ENCODE measurements around the gene MUSTN1. TPM values are rescaled to one million over a fixed set of nuclear protein-coding genes. Genes with fewer than 3 reads are reported as not detected.

MUSTN1 gene
- total and polyA plus RNA-seq, 2 experiments from 2014 or later, result 1.2 to 1.4 TPM

DNA sequence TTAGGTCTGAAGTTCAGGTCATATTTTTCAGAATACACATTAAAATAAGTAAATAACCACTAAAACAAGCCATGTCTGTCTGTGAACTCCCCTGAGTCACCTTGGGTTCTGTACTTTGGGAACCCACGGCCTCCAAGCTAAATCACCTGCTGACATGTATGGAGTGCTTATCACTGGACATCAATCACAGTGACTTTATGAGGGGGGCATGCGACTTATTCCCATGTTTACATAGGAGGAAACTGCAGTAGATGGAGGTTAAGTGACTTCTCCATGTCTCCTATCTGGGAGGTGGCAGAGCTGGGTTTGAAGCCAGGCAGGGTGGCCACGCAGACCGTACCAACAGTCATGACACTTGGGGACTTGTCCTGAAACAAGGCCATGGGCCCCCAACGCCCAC is 12.5 kb downstream of the MUSTN1 start:
- Histone ChIP-seq H3K4me2 (no peak overlapping the region), H3F3A (replicated peaks; ENCODE audit: low read depth) (no peaks in the 10 kb centered on the region), H3K9me2 (ENCODE audit: insufficient read depth) (no peaks in the 10 kb centered on the region), H3K4me3 (no peak overlapping the region), H4K20me1 (replicated peaks; ENCODE audit: insufficient read depth) (no peaks in the 10 kb centered on the region), H3K4me1 (ENCODE audit: insufficient read depth) (peaks cover 7% of the 10 kb centered on the region; the same call in 1 of the 2 replicates), H3K27ac (ENCODE audit: low read depth) (no peak overlapping the region), H3K36me3 (ENCODE audit: insufficient read depth) (no peaks in the 10 kb centered on the region), H3K79me2 (replicated peaks; ENCODE audit: insufficient read depth) (no peaks in the 10 kb centered on the region), H3K27me3 (ENCODE audit: insufficient read depth) (no peaks in the 10 kb centered on the region), H2AFZ (no peak overlapping the region)
- Mint-ChIP-seq H3K4me1 (peaks cover 19% of the 10 kb centered on the region), H3K36me3 (ENCODE audit: low read depth) (peaks cover 4% of the 10 kb centered on the region; the same call in 1 of the 3 replicates), H3K4me3 (no peak overlapping the region), H3K9me3 (no peaks in the 10 kb centered on the region; the same call in 1 of the 3 replicates), H3K27me3 (ENCODE audit: insufficient read depth, low read depth, poor library complexity) (peaks cover 14% of the 10 kb centered on the region), H3K27ac (no peak overlapping the region)
- DNase-seq (ENCODE audit: low spot score), result no peak
- ATAC-seq, result no peak
- TF ChIP-seq ZNF114 (CRISPR knock-in tag; IDR thresholded peaks at IDR 0.05) (no peak), JUNB (IDR thresholded peaks at IDR 0.05; ENCODE audit: unreplicated experiment) (no peak), POLR2AphosphoS5 (IDR thresholded peaks at IDR 0.05; ENCODE audit: low read depth) (no peak), STAT1 (IDR thresholded peaks at IDR 0.05; ENCODE audit: unreplicated experiment) (no peak), ZNF331 (CRISPR knock-in tag; IDR thresholded peaks at IDR 0.05; ENCODE audit: low read depth) (no peak), EZH2phosphoT487 (IDR thresholded peaks at IDR 0.05; ENCODE audit: unreplicated experiment) (no peak), CREB1 (CRISPR knock-in tag; IDR thresholded peaks at IDR 0.05; ENCODE audit: low read depth) (no peak), EZH2 (IDR thresholded peaks at IDR 0.05; ENCODE audit: low read depth, unreplicated experiment) (no peak), NANOG (IDR thresholded peaks at IDR 0.05; ENCODE audit: borderline replicate concordance) (no peak)
- TF ChIP-seq, protein P1, sequence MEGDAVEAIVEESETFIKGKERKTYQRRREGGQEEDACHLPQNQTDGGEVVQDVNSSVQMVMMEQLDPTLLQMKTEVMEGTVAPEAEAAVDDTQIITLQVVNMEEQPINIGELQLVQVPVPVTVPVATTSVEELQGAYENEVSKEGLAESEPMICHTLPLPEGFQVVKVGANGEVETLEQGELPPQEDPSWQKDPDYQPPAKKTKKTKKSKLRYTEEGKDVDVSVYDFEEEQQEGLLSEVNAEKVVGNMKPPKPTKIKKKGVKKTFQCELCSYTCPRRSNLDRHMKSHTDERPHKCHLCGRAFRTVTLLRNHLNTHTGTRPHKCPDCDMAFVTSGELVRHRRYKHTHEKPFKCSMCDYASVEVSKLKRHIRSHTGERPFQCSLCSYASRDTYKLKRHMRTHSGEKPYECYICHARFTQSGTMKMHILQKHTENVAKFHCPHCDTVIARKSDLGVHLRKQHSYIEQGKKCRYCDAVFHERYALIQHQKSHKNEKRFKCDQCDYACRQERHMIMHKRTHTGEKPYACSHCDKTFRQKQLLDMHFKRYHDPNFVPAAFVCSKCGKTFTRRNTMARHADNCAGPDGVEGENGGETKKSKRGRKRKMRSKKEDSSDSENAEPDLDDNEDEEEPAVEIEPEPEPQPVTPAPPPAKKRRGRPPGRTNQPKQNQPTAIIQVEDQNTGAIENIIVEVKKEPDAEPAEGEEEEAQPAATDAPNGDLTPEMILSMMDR (conservative IDR thresholded peaks at IDR 0.05; ENCODE audit: low read depth in 2 of 2), result no peak
- TF ChIP-seq, protein P2, sequence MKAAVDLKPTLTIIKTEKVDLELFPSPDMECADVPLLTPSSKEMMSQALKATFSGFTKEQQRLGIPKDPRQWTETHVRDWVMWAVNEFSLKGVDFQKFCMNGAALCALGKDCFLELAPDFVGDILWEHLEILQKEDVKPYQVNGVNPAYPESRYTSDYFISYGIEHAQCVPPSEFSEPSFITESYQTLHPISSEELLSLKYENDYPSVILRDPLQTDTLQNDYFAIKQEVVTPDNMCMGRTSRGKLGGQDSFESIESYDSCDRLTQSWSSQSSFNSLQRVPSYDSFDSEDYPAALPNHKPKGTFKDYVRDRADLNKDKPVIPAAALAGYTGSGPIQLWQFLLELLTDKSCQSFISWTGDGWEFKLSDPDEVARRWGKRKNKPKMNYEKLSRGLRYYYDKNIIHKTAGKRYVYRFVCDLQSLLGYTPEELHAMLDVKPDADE (IDR thresholded peaks at IDR 0.05), result no peak
- TF ChIP-seq, protein P3, sequence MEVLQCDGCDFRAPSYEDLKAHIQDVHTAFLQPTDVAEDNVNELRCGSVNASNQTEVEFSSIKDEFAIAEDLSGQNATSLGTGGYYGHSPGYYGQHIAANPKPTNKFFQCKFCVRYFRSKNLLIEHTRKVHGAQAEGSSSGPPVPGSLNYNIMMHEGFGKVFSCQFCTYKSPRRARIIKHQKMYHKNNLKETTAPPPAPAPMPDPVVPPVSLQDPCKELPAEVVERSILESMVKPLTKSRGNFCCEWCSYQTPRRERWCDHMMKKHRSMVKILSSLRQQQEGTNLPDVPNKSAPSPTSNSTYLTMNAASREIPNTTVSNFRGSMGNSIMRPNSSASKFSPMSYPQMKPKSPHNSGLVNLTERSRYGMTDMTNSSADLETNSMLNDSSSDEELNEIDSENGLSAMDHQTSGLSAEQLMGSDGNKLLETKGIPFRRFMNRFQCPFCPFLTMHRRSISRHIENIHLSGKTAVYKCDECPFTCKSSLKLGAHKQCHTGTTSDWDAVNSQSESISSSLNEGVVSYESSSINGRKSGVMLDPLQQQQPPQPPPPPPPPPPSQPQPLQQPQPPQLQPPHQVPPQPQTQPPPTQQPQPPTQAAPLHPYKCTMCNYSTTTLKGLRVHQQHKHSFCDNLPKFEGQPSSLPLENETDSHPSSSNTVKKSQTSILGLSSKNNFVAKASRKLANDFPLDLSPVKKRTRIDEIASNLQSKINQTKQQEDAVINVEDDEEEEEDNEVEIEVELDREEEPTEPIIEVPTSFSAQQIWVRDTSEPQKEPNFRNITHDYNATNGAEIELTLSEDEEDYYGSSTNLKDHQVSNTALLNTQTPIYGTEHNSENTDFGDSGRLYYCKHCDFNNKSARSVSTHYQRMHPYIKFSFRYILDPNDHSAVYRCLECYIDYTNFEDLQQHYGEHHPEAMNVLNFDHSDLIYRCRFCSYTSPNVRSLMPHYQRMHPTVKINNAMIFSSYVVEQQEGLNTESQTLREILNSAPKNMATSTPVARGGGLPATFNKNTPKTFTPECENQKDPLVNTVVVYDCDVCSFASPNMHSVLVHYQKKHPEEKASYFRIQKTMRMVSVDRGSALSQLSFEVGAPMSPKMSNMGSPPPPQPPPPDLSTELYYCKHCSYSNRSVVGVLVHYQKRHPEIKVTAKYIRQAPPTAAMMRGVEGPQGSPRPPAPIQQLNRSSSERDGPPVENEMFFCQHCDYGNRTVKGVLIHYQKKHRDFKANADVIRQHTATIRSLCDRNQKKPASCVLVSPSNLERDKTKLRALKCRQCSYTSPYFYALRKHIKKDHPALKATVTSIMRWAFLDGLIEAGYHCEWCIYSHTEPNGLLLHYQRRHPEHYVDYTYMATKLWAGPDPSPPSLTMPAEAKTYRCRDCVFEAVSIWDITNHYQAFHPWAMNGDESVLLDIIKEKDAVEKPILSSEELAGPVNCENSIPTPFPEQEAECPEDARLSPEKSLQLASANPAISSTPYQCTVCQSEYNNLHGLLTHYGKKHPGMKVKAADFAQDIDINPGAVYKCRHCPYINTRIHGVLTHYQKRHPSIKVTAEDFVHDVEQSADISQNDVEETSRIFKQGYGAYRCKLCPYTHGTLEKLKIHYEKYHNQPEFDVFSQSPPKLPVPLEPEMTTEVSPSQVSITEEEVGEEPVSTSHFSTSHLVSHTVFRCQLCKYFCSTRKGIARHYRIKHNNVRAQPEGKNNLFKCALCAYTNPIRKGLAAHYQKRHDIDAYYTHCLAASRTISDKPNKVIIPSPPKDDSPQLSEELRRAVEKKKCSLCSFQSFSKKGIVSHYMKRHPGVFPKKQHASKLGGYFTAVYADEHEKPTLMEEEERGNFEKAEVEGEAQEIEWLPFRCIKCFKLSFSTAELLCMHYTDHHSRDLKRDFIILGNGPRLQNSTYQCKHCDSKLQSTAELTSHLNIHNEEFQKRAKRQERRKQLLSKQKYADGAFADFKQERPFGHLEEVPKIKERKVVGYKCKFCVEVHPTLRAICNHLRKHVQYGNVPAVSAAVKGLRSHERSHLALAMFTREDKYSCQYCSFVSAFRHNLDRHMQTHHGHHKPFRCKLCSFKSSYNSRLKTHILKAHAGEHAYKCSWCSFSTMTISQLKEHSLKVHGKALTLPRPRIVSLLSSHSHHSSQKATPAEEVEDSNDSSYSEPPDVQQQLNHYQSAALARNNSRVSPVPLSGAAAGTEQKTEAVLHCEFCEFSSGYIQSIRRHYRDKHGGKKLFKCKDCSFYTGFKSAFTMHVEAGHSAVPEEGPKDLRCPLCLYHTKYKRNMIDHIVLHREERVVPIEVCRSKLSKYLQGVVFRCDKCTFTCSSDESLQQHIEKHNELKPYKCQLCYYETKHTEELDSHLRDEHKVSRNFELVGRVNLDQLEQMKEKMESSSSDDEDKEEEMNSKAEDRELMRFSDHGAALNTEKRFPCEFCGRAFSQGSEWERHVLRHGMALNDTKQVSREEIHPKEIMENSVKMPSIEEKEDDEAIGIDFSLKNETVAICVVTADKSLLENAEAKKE (CRISPR knock-in tag; IDR thresholded peaks at IDR 0.05), result no peak

All from GM23338 (cell line).